GM11168 (cell line): ENCODE measurements around the gene LNX2.

Experiments
- in situ Hi-C: fragments of 300-500 bp; cut with MboI; formaldehyde crosslinking; loops from one replicate; pipeline ENCODE4 v1.12.0; 2022; ENCODE audit warnings: low sequenced_read_pairs; ENCODE audit not compliant: unreplicated experiment

Gene LNX2

GRCh38 chr13:27523346-27524073 is 96.8 kb downstream of the LNX2 start:
- in situ Hi-C loops: no loop called here

GRCh38 chr13:27522847-27523246 is 97.5 kb downstream of the LNX2 start:
- in situ Hi-C loops: no loop called here

- in situ Hi-C loops: no loop called here
These were observed 104.2 kb downstream of the LNX2 start for GRCh38 chr13:27516103-27516502.

- in situ Hi-C loops: no loop called here
These were observed 110.2 kb downstream of the LNX2 start for GRCh38 chr13:27510082-27510481.

- in situ Hi-C loops: no loop called here
These were observed 111.5 kb downstream of the LNX2 start for GRCh38 chr13:27508802-27509201.

- in situ Hi-C loops: no loop called here
These were observed 114.5 kb downstream of the LNX2 start for GRCh38 chr13:27505792-27506191.

- in situ Hi-C loops: no loop called here
These were observed 115.5 kb downstream of the LNX2 start for GRCh38 chr13:27504868-27505194.

GRCh38 chr13:27504128-27504867 is 116.0 kb downstream of the LNX2 start:
- in situ Hi-C loops: no loop called here

- in situ Hi-C loops: no loop called here
These were observed 119.4 kb downstream of the LNX2 start for GRCh38 chr13:27500806-27501534.

- in situ Hi-C loops: no loop called here
These were observed 122.6 kb downstream of the LNX2 start for GRCh38 chr13:27497563-27498230.

- in situ Hi-C loops: no loop called here
These were observed 123.6 kb downstream of the LNX2 start for GRCh38 chr13:27496536-27497273.

- in situ Hi-C loops: no loop called here
These were observed 124.3 kb downstream of the LNX2 start for GRCh38 chr13:27496006-27496405.
